A549 treated with AZD9567 at 1 μM for 4 hours (cell line): ENCODE data around the gene LRP10. TPM values are rescaled to one million over a fixed set of nuclear protein-coding genes. Genes with fewer than 3 reads are reported as not detected.

Experiments
- total RNA-seq: library from RNA; stranded (reverse); fragments of 200-300 nt; extraction: Qiagen RNA extraction; gene quantifications from 5 replicates; pipeline ENCODE4 v1.2.3, GENCODE V29; 2022; ENCODE audit not compliant: insufficient read depth

Gene LRP10, protein sequence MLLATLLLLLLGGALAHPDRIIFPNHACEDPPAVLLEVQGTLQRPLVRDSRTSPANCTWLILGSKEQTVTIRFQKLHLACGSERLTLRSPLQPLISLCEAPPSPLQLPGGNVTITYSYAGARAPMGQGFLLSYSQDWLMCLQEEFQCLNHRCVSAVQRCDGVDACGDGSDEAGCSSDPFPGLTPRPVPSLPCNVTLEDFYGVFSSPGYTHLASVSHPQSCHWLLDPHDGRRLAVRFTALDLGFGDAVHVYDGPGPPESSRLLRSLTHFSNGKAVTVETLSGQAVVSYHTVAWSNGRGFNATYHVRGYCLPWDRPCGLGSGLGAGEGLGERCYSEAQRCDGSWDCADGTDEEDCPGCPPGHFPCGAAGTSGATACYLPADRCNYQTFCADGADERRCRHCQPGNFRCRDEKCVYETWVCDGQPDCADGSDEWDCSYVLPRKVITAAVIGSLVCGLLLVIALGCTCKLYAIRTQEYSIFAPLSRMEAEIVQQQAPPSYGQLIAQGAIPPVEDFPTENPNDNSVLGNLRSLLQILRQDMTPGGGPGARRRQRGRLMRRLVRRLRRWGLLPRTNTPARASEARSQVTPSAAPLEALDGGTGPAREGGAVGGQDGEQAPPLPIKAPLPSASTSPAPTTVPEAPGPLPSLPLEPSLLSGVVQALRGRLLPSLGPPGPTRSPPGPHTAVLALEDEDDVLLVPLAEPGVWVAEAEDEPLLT
- total RNA-seq: 71.5 to 77.3 TPM (median 74.0 TPM) in 5 replicates

DNA sequence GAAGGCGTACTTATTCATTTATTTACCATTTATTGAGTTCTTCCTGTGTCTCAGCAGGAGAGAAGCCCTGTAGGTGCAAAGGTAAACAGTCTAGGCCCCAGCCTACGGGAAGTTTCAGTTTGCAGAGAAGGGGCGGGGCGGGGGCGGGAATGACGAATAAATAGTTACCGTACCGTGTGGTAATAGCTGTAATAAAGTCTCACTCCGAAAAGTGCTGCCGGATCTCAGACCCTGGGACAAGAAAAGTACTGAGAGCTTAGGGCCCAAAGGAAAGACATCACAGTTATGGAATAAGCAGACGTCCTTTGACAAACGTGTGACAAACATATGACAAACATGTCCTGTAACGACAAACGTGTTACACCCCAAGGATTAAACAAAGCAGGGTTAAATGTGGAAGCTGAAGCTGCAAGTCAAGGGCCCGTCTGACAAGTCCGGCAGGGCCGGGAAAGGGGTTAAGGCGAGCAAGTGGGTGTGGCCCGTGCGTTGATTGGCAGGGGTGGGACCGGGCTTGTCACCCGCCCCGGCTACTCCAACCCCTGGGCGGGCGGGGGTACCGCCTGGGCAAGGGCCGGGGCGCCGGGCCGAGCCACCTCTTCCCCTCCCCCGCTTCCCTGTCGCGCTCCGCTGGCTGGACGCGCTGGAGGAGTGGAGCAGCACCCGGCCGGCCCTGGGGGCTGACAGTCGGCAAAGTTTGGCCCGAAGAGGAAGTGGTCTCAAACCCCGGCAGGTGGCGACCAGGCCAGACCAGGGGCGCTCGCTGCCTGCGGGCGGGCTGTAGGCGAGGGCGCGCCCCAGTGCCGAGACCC, at the start of gene LRP10:
TSS of gene LRP10 (plus strand) at position 517 of the 809 bp plus-strand sequence. CDS start 564 bp downstream, outside the sequence.

DNA sequence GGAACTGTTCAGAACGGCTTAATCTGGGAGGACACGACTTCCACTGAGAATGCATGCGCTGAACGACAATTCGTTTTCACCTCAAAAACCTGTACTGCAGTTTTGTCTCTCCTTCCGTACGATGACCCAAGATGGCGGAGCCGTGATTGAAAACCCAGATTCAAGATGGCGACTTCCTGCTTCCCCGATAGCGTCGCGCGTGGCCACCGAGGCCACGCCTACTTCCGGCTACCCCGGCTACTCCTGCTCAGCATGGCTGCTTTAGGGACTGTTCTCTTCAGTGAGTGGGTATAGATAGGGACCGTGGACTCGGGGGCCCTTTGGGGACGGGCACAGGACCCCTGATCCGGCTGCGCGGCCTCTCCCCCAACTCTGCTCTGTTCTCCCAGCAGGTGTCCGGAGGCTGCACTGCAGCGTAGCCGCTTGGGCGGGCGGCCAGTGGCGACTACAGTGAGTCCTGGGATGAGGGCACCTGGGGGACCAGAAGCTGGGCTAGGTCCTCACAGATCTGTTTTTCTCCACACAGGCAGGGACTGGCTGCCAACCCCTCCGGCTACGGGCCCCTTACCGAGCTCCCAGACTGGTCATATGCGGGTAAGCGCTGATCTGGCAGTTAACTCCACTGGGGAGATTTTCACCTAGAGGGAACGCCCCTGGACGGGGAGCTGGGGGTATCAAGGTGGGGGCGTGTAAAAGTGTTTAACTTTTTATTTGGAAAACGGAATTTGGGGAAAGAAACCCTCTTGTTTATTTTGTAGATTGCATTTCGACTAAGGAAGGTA, 41.7 kb upstream of the LRP10 start, which contains the start of gene MRPL52:
TSS of gene MRPL52 (plus strand) at position 227 of the 782 bp plus-strand sequence. CDS start at position 253, 26 bp downstream.

DNA sequence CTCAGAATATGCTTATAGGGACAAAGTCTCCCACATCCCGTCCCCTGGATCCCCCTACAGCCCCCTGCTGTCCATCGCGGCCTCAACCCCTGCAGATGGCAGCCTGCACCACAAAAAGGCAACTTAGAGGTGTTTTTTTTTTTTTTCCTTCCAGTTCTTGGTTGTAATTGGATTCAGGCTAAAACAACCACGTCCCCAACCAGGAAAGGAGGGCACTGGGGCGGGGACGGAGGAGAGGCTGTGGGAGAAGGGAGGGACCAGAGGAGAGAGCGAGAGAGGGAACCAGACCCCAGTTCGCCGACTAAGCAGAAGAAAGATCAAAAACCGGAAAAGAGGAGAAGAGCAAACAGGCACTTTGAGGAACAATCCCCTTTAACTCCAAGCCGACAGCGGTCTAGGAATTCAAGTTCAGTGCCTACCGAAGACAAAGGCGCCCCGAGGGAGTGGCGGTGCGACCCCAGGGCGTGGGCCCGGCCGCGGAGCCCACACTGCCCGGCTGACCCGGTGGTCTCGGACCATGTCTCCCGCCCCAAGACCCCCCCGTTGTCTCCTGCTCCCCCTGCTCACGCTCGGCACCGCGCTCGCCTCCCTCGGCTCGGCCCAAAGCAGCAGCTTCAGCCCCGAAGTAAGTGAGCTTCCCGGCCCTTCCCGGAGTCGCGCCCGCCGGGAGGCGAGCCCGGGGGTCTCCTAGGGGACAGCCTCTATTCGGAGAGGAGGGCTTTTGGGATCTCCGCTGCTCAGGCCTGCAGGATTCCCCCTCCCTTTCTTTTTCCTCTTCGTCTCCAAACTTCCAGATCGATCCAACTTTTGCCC, 35.0 kb upstream of the LRP10 start, which contains the start of gene MMP14:
TSS of gene MMP14 (plus strand) at position 285 of the 813 bp plus-strand sequence. CDS start at position 518, 233 bp downstream.

DNA sequence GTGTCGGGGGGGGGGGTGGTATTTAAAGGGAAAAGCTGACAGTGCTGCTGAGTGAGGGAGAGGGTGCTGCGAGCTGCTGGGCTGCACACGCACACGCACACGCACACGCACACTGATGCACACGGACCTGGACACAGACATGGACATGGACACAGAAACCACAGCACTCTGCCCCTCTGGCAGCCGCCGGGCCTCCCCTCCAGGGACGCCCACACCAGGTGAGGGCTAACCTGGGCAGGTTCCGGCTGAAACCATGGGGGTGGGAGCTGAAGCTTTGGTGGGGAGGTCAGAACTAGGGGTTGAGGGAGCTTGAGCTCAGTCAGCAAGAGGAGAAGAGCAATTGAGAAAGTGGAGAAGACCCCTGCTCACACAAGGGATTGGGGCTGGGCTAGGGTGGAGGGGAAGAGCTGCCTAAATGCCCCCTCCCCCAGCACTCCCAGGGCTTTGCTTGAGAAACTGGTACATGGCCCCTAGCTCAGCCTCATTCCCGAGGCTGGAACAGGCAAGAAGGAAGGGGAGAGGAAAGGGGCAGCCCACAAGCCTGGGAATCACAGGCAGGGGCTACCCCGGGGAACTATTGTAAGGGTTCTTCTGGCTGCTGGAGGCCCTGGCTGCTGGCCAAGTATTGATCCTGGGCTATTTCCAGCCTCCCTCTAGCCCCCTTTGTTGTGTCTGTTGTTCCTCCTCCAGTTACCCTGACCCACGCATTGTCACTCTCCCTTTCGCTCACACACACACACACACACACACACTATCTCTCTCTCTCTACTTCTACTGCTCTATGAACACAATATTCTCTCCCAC, 11.8 kb downstream of the LRP10 start, which contains the start of gene REM2:
TSS of gene REM2 (plus strand) at position 50 of the 804 bp plus-strand sequence. CDS start at position 116, 66 bp downstream.

DNA sequence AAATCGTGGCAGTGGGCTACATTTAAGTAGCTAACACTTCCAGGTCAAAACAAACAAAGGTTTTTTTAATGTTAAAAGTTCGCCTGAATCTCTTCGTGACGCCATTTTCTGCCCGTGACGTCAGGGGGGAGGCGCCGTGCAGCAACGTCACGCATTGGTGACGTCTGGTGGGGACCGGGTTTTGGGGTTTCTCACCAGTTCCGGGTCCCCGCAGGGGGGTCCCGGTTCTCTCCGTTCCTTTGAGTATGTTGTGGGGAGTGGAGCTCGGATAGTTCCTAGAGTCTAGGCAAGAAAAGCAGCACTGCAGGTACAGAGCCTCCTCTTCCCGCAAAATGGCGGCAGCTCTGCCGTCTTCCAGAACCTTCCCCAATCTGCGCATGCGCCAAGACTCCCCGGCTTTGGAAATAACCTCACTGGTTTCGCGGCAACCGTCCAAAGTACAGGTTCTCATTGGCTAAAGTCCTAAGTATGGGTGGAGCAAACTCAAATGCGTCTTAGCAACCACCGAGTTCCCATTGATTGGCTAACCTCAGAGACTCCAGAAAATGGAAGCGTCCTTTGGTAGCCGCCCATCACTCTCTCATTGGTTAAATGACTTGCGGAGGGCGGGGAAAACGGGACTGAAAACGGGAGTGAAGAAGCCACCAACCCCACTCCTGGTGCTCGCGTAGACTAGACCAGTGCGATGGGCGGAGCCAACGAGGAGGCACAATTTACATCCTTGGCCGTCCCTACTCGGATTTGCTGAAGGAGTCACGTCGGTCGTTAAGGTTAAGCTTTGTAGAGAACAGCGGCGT, 47.5 kb downstream of the LRP10 start, which contains the start of gene RBM23:
TSS of gene RBM23 (minus strand) at position 346 of the 797 bp plus-strand sequence.

DNA sequence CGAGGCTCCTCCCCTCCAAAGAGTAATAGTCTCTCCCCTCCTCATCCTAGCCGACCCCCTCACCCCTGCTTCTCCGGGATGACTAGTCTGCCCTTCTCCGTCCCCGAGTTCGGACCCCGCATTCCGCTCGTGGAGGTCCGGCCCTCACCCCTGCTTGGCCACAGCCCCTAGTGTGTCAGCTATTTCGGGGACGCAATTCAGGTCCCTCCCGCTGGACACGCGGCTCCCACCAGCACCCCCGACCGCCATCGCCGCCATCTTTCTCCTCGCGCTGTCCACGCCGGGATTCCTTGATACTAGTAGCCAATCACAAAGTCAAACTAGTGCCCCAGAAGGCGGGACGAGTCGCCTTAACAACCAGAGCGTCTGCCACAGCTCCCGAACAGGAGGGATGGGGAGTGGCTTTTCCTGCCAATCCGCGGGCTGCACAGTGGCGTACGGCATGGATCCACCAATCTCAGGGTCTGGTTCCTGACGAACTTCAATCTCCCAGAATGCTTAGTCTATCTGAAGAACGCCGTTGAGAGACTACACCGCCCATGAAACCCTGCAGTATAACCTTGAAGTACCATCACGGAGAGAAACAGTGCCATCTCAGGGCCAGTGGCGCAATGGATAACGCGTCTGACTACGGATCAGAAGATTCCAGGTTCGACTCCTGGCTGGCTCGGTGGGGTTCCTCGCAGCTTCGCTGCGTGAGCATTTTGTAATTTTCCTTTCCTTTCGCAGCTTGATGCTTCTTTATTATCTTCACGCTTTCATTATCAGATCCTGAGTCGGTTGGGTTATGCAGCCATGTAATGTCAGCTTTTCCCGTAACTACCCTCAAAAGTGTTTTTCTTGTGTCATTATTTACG, 57.8 kb downstream of the LRP10 start, which contains the start of gene PRMT5:
TSS of gene PRMT5 (minus strand) at position 273 of the 857 bp plus-strand sequence. CDS start at position 258, 15 bp downstream.

Other genes with a start within 250 kb of the LRP10 start
- gene OR6J1, start 227.4 kb upstream of the LRP10 start, total RNA-seq: not detected in 5 replicates
- 154 to 171 TPM (median 163 TPM) in 5 replicates for gene OXA1L, start 105.1 kb upstream of the LRP10 start, total RNA-seq
- gene SLC7A7, start 56.3 kb upstream of the LRP10 start, total RNA-seq: 14.2 to 22.2 TPM (median 16.1 TPM) in 5 replicates
- 147 to 222 TPM (median 208 TPM) in 5 replicates for gene MRPL52, start 41.9 kb upstream of the LRP10 start, total RNA-seq
- 0.51 to 0.87 TPM (median 0.69 TPM) in 5 replicates for gene MMP14, start 35.2 kb upstream of the LRP10 start, total RNA-seq
- gene REM2, start 11.5 kb downstream of the LRP10 start, total RNA-seq: 0.17 to 0.37 TPM (median 0.29 TPM) in 4 of 5 replicates, not detected in the other
- 53.8 to 65.0 TPM (median 56.4 TPM) in 5 replicates for gene RBM23, start 47.4 kb downstream of the LRP10 start, total RNA-seq
- gene PRMT5, start 57.6 kb downstream of the LRP10 start, total RNA-seq: 97.5 to 108 TPM (median 103 TPM) in 5 replicates
- 32.8 to 41.1 TPM (median 35.9 TPM) in 5 replicates for gene HAUS4, start 85.3 kb downstream of the LRP10 start, total RNA-seq
- 28.6 to 36.0 TPM (median 32.8 TPM) in 5 replicates for gene AJUBA, start 110.8 kb downstream of the LRP10 start, total RNA-seq
- 2.6 to 4.9 TPM (median 3.2 TPM) in 5 replicates for gene C14orf93, start 138.4 kb downstream of the LRP10 start, total RNA-seq
- gene PSMB5, start 163.2 kb downstream of the LRP10 start, total RNA-seq: 245 to 331 TPM (median 307 TPM) in 5 replicates
- gene PSMB11, start 170.5 kb downstream of the LRP10 start, total RNA-seq: not detected in 5 replicates
- gene CDH24, start 185.8 kb downstream of the LRP10 start, total RNA-seq: 3.1 to 5.1 TPM (median 5.0 TPM) in 5 replicates
- 94.3 to 100 TPM (median 97.3 TPM) in 5 replicates for gene ACIN1, start 223.4 kb downstream of the LRP10 start, total RNA-seq
- 82.9 to 104 TPM (median 100 TPM) in 5 replicates for gene C14orf119, start 223.8 kb downstream of the LRP10 start, total RNA-seq
- not detected in 5 replicates for gene CIROP, start 233.2 kb downstream of the LRP10 start, total RNA-seq
- gene CEBPE, start 247.5 kb downstream of the LRP10 start, total RNA-seq: 0.05 TPM in 1 of 5 replicates, not detected in the others